DOHH2 (cell line): ENCODE data around the gene CETP.

Experiments
- H3F3A ChIP-seq: fragments of 200-600 bp; sonication (generic), shearing (Covaris generic); 2 replicates; pipeline ENCODE4 v1.6.0; 2016; ENCODE audit warnings: antibody characterized with exemption, mild to moderate bottlenecking; ENCODE audit not compliant: control insufficient read depth, insufficient read depth
- H3K27ac ChIP-seq: fragments of 200-600 bp; sonication (generic); 2 replicates; pipeline ENCODE4 v1.5.1; 2014; ENCODE audit warnings: low read depth, mild to moderate bottlenecking, low read length, moderate library complexity
- H3K27me3 ChIP-seq: fragments of 200-600 bp; sonication (generic); 2 replicates; pipeline ENCODE4 v1.6.1; 2014; ENCODE audit warnings: mild to moderate bottlenecking, low read length, mixed read lengths; ENCODE audit not compliant: control insufficient read depth
- H3K36me3 ChIP-seq: fragments of 200-600 bp; sonication (generic); 2 replicates; pipeline ENCODE4 v1.6.1; 2014; ENCODE audit warnings: mild to moderate bottlenecking, low read length, moderate library complexity, mixed read lengths; ENCODE audit not compliant: control insufficient read depth
- H3K4me1 ChIP-seq: fragments of 200-600 bp; sonication (generic); 2 replicates; pipeline ENCODE4 v1.6.1; 2014; ENCODE audit warnings: mild to moderate bottlenecking, low read length, mixed read lengths; ENCODE audit not compliant: control insufficient read depth
- H3K4me2 ChIP-seq: fragments of 200-600 bp; sonication (generic); 2 replicates; pipeline ENCODE4 v1.6.0; 2014; ENCODE audit warnings: mild to moderate bottlenecking, low read length, moderate library complexity
- H3K4me3 ChIP-seq: fragments of 200-600 bp; sonication (generic); 2 replicates; pipeline ENCODE4 v1.5.1; 2014; ENCODE audit warnings: mild to moderate bottlenecking, low read length, mixed read lengths
- H3K79me2 ChIP-seq: fragments of 200-600 bp; sonication (generic); 2 replicates; pipeline ENCODE4 v1.6.1; 2014; ENCODE audit warnings: mild to moderate bottlenecking, low read length, mixed read lengths; ENCODE audit not compliant: control insufficient read depth
- H3K9me2 ChIP-seq: fragments of 200-600 bp; sonication (generic); replicated peaks from 2 replicates; pipeline ENCODE4 v1.6.1; 2014; ENCODE audit warnings: mild to moderate bottlenecking, low read length, mixed read lengths; ENCODE audit not compliant: control insufficient read depth
- H3K9me3 ChIP-seq: fragments of 200-600 bp; sonication (generic); 2 replicates; pipeline ENCODE4 v1.6.1; 2014; ENCODE audit warnings: antibody characterized with exemption, low read length, mixed read lengths; ENCODE audit not compliant: control insufficient read depth, insufficient read depth
- H4K20me1 ChIP-seq: fragments of 200-600 bp; sonication (generic); 2 replicates; pipeline ENCODE4 v1.6.0; 2014; ENCODE audit warnings: low read depth, mild to moderate bottlenecking, antibody characterized with exemption, low read length, moderate library complexity; ENCODE audit not compliant: control insufficient read depth, insufficient read depth
- EZH2phosphoT487 ChIP-seq: fragments of 200-600 bp; sonication (generic); IDR thresholded peaks from 2 replicates; pipeline ENCODE4 v1.6.1; 2017; ENCODE audit warnings: borderline replicate concordance, mild to moderate bottlenecking, antibody characterized with exemption, low read length, moderate library complexity, mixed read lengths
- TF ChIP-seq, protein P1 (sequence below): fragments of 200-600 bp; sonication (generic); IDR thresholded peaks from one replicate; pipeline ENCODE4 v1.5.1; 2014; ENCODE audit warnings: antibody characterized with exemption, mild to moderate bottlenecking, low read depth, low read length; ENCODE audit not compliant: poor library complexity, severe bottlenecking

CETP gene

DNA sequence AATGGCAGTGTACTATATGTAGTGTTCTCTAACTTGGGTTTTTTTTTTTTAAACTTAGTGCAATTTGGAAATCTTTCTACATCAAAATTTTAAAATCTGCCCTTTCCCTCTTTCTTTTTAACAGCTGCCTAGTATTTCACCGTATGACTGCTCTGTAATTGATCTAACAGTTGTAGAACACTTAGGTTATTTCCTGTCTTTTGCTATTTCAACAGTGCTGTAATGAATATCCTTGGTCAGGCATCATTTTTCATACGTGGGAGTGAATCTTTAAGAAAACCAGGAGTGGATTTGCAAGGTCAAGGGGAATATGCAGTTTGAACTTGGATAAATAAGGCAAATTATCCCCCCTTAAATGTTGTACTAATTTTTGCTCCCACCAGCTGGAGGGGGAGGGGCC is 31.5 kb downstream of the CETP start:
- Histone ChIP-seq H3K9me2 (no peaks in the 10 kb centered on the region), H3K4me3 (no peak overlapping the region), H3K27ac (no peak overlapping the region), H3K27me3 (no peaks in the 10 kb centered on the region), H3K79me2 (no peaks in the 10 kb centered on the region), H3K4me1 (peaks cover 31% of the 10 kb centered on the region), H3K9me3 (no peaks in the 10 kb centered on the region), H3K4me2 (no peak overlapping the region), H3F3A (peaks cover 2% of the 10 kb centered on the region; the same call in 1 of the 2 replicates), H3K36me3 (no peaks in the 10 kb centered on the region), H4K20me1 (no peaks in the 10 kb centered on the region)
- TF ChIP-seq, protein P1, sequence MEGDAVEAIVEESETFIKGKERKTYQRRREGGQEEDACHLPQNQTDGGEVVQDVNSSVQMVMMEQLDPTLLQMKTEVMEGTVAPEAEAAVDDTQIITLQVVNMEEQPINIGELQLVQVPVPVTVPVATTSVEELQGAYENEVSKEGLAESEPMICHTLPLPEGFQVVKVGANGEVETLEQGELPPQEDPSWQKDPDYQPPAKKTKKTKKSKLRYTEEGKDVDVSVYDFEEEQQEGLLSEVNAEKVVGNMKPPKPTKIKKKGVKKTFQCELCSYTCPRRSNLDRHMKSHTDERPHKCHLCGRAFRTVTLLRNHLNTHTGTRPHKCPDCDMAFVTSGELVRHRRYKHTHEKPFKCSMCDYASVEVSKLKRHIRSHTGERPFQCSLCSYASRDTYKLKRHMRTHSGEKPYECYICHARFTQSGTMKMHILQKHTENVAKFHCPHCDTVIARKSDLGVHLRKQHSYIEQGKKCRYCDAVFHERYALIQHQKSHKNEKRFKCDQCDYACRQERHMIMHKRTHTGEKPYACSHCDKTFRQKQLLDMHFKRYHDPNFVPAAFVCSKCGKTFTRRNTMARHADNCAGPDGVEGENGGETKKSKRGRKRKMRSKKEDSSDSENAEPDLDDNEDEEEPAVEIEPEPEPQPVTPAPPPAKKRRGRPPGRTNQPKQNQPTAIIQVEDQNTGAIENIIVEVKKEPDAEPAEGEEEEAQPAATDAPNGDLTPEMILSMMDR: no peak
- TF ChIP-seq EZH2phosphoT487: no peak

DNA sequence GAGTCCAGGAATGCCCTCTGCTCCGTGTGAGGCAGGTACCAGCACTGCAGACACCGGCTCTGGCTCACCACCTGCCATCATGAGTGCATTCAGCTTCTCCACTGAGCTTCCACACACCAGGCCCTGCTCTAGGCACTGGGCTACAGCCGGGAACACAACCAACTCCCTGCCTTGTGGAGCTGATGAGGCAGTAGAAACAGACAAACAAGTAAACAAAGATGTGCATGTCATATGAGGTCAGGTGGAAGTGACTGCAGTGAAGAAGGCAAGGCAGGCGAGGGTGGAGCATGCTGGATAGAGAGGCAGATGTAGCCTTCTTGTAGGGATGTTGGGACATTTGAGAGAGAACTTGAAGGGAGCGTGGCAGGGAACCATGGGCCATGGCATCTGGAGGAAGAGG is 32.6 kb downstream of the CETP start:
- H3K9me3 ChIP-seq: no peaks in the 10 kb centered on the region

DNA sequence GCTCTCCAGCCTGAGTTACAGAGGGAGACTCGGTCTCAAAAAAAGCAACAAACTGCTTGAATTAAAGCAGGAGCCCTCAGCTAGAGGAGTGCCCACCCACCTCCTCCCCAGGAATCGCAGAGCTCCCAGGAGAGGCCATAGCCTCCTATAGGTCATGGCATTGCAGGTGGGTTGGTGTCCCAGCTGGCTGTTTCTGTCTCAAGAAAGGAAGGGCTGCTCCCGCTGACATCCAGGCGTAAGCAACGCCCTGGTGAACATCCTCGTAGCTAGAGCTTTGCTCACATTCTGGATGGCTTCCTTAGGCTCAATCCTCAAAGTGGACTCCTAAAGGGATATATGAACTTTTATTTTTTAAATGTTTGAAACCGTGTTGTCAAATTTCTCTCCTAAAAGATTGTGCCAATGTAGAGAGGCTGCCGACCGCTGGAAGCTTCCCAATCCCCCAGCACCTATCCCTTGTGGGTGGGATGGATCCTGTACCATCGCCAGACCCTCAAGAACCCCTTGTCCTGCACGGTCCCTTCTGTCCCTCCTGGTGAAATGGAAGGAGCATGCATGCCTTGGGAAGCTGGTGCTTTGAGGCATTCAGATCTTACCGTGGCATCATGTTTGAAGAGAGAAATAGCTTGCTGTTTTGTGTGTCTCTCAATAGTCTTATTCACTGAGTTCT is 33.5 kb downstream of the CETP start:
- Histone ChIP-seq H3K9me3 (no peaks in the 10 kb centered on the region), H3K27ac (no peak overlapping the region), H4K20me1 (no peaks in the 10 kb centered on the region), H3K36me3 (no peaks in the 10 kb centered on the region), H3K4me2 (no peak overlapping the region), H3K4me3 (no peak overlapping the region), H3K4me1 (peaks cover 17% of the 10 kb centered on the region), H3K27me3 (no peaks in the 10 kb centered on the region), H3K79me2 (no peaks in the 10 kb centered on the region), H3K9me2 (no peaks in the 10 kb centered on the region), H3F3A (peaks cover 6% of the 10 kb centered on the region; the same call in 1 of the 2 replicates)
- TF ChIP-seq, protein P1: no peak
- TF ChIP-seq EZH2phosphoT487: no peak

More for the DNA sequence above, 32.6 kb downstream of the CETP start:
- no peak for TF ChIP-seq EZH2phosphoT487
- TF ChIP-seq, protein P1: no peak
- H3K27me3 ChIP-seq: no peaks in the 10 kb centered on the region
- peaks cover 22% of the 10 kb centered on the region for H3K4me1 ChIP-seq
- H3K36me3 ChIP-seq: no peaks in the 10 kb centered on the region
- no peaks in the 10 kb centered on the region for H4K20me1 ChIP-seq
- no peak overlapping the region for H3K4me2 ChIP-seq
- H3K9me2 ChIP-seq: no peaks in the 10 kb centered on the region
- H3K79me2 ChIP-seq: no peaks in the 10 kb centered on the region
- H3K4me3 ChIP-seq: no peak overlapping the region
- H3F3A ChIP-seq: peaks cover 6% of the 10 kb centered on the region; the same call in 1 of the 2 replicates
- no peak overlapping the region for H3K27ac ChIP-seq
